Activated naive CD4-positive, alpha-beta T cell treated with anti-CD3 and anti-CD28 coated beads for 36 hours (primary cell): ENCODE results near the gene CPA2. TPM values are rescaled to one million over a fixed set of nuclear protein-coding genes. Genes with fewer than 3 reads are reported as not detected.

Source experiments
- CTCF ChIA-PET: fragments of 350-600 bp; sonication (Branson Sonifier 250); formaldehyde crosslinking; loops from one replicate; lab custom pipeline; 2021; ENCODE audit warnings: antibody characterized with exemption; lab: Charles Lee
- DNase-seq: peaks from one replicate; pipeline ENCODE4 v3.0.0-alpha.2; 2020
- H3K27ac Mint-ChIP-seq: one replicate; pipeline ENCODE4 v1.8.0; 2021; ENCODE audit warnings: mild to moderate bottlenecking, mixed read lengths
- H3K27me3 Mint-ChIP-seq: one replicate; pipeline ENCODE4 v1.8.0; 2021; ENCODE audit warnings: low read depth, mixed read lengths
- H3K36me3 Mint-ChIP-seq: one replicate; pipeline ENCODE4 v1.8.0; 2021; ENCODE audit warnings: low read depth, mixed read lengths
- H3K4me1 Mint-ChIP-seq: one replicate; pipeline ENCODE4 v1.8.0; 2021; ENCODE audit warnings: low read depth, mixed read lengths
- H3K4me3 Mint-ChIP-seq: one replicate; pipeline ENCODE4 v1.8.0; 2021; ENCODE audit warnings: mild to moderate bottlenecking, moderate library complexity, mixed read lengths
- H3K9me3 Mint-ChIP-seq: one replicate; pipeline ENCODE4 v1.8.0; 2021; ENCODE audit warnings: mixed read lengths
- intact Hi-C: fragments of 100-400 bp; cut with micrococcal nuclease; formaldehyde crosslinking; loops from one replicate; pipeline ENCODE4 v1.15.1; 2023
- total RNA-seq, 2 experiments: library from RNA; stranded (reverse); gene quantifications; one replicate each; pipeline ENCODE4 v1.2.3, GENCODE V29; 2021

CPA2 gene
- total RNA-seq, 2 experiments from 2014 or later, result not detected

DNA sequence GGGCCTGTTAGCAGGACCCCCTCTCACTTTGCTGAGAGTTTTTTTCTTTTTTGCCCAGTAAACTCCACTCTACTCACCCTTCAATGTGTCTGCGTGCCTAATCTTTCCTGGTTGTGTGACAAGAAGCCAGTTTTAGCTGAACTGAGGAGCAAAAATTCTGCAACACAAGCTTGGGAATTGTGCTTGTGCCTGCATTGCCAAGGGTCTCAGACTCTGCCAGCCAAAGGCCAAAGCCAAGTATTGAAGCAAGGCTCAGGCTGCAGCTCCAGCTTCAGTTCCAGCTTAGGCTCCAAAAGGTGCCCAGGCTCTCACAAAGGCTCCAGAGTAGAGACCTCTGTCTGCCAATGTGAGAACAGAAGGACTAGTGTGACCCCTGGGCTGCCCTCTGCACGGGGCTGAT lies 4.2 kb upstream of the CPA2 start:
- Mint-ChIP-seq H3K36me3 (peaks cover 1% of the 10 kb centered on the region), H3K4me1 (no peaks in the 10 kb centered on the region), H3K27ac (no peak overlapping the region), H3K9me3 (peaks cover 18% of the 10 kb centered on the region), H3K4me3 (no peak overlapping the region), H3K27me3 (no peaks in the 10 kb centered on the region)
- intact Hi-C loops, result no loop called here
- DNase-seq, result no peak
- CTCF ChIA-PET, result no interaction called here

DNA sequence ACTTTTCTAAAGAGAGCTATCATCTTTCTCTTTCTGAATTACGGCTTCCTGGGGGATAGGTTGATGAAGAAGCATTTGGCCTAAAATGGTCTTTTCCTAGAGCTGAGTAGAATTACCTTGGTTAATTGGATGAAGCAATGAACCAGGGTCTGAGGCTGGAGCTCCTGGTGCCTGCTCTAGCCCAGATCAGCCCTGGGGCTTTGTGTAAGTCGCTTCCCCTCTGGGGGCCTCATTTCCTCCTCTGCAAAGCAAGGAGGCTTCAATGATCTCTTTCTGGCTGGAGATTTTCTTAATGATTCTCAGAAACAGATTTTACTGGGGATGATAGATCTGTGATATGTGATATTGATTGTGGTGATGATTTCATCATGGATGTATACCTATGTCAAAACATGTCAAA lies 3.5 kb upstream of the CPA2 start:
- H3K36me3 Mint-ChIP-seq, result peaks cover 1% of the 10 kb centered on the region
- no peak overlapping the region for H3K27ac Mint-ChIP-seq
- H3K4me3 Mint-ChIP-seq, result no peak overlapping the region
- H3K9me3 Mint-ChIP-seq, result peaks cover 15% of the 10 kb centered on the region
- CTCF ChIA-PET, result no interaction called here
- intact Hi-C loops, result no loop called here
- H3K4me1 Mint-ChIP-seq, result no peaks in the 10 kb centered on the region
- no peak for DNase-seq
- no peaks in the 10 kb centered on the region for H3K27me3 Mint-ChIP-seq

- Mint-ChIP-seq H3K36me3 (no peaks in the 10 kb centered on the region), H3K9me3 (no peaks in the 10 kb centered on the region), H3K27me3 (no peaks in the 10 kb centered on the region), H3K4me1 (no peaks in the 10 kb centered on the region), H3K27ac (no peak overlapping the region), H3K4me3 (no peak overlapping the region)
- CTCF ChIA-PET, result no interaction called here
- DNase-seq, result no peak
- intact Hi-C loops, result no loop called here
Measured at GRCh38 chr7:130266961-130267321, 278 bp downstream of the CPA2 start.

DNA sequence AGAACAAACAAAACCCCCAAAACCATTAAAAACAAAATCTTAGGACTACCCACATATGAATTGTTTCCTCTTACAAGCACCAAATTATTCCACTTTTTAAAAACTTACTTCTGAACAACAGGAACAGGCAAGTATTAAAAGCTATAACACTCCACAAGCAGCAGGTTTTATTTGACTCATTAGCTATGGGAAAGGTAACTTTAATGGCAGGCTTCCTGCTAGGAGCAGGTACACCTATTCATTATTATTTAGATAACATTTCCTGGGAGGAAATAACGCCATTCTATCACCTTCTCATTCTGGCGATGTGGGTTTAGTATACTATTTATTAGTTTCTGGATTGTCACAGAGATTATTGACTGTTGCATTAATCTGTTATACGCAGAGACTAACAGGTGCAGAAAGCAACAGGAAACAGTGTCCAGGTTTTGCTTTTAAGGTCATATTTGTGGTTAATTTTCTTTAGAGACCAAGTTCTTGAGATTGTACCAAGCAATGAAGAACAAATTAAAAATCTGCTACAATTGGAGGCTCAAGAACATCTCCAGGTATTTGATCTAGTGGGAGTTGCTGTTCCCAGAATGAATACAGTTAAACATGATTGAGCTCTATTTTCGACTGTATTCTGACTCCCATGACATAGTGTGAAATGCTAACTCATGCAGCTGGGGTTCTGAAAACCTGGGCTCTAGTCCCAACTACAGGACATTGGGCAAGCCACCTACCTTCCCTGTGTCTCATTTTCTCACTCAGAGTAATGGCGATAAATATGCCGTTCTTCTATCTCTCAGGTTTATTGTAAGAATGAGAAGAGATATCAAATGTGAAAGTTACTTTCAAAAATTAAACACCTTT lies 2.0 kb downstream of the CPA2 start:
- Mint-ChIP-seq H3K9me3 (no peaks in the 10 kb centered on the region), H3K27ac (no peak overlapping the region), H3K27me3 (no peaks in the 10 kb centered on the region), H3K4me1 (peaks cover 10% of the 10 kb centered on the region), H3K4me3 (no peak overlapping the region), H3K36me3 (no peaks in the 10 kb centered on the region)
- intact Hi-C loops, result no loop called here
- CTCF ChIA-PET, result no interaction called here
- no peak for DNase-seq

- no peaks in the 10 kb centered on the region for H3K9me3 Mint-ChIP-seq
- CTCF ChIA-PET, result no interaction called here
- H3K36me3 Mint-ChIP-seq, result no peaks in the 10 kb centered on the region
- intact Hi-C loops, result no loop called here
- H3K27me3 Mint-ChIP-seq, result no peaks in the 10 kb centered on the region
- no peak for DNase-seq
- H3K27ac Mint-ChIP-seq, result no peak overlapping the region
- no peak overlapping the region for H3K4me3 Mint-ChIP-seq
- H3K4me1 Mint-ChIP-seq, result peaks cover 15% of the 10 kb centered on the region
Measured at GRCh38 chr7:130269318-130269694, 2.6 kb downstream of the CPA2 start.

- Mint-ChIP-seq H3K4me3 (no peak overlapping the region), H3K4me1 (peaks cover 28% of the 10 kb centered on the region), H3K9me3 (no peaks in the 10 kb centered on the region), H3K27me3 (no peaks in the 10 kb centered on the region), H3K36me3 (no peaks in the 10 kb centered on the region), H3K27ac (no peak overlapping the region)
- intact Hi-C loops, result loop anchor here (10.0 kb wide), 1 partner anchor 764 kb away; no protein-coding TSS in a partner anchor
- CTCF ChIA-PET, result interaction anchor here (0.7 kb wide), 1 partner anchor 10 kb away, joined by 3 read pairs; no protein-coding TSS in a partner anchor
- DNase-seq, result no peak
Measured at GRCh38 chr7:130270947-130271800, 4.5 kb downstream of the CPA2 start.

DNA sequence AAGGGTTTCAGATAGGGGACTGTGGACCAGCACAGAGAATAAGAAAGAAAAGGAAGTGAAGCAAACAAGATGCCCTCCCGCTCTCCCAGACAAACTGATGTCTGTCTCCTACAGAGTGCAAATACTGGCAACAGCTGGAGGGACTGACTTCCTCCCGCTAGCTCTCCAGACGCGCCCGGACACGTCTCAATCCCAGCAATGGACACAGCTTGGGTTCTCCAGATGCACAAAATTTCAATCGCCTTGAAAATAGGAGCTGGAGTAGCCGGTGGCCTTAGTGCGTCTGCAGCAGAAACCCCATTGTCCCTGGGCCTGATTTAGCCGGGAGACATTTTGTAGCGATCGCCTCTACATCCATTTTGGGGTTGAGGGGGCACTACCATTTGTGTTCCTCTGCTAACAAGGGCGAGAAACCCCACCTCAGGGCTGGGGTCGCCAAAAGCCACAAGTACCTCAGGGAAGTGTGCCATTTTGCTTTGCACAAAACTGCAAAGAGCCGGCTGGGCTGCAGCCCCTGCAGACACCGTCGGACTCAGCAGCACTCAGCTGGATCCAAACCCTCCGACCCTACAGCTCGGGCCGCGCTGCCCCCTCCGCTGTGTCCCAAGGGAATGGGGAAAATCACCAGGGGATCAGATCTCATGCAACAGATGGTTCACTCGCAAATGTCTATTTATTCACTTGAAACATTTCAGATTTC lies 5.9 kb downstream of the CPA2 start:
- intact Hi-C loops, result loop anchor here (10.0 kb wide), 1 partner anchor 762 kb away; no protein-coding TSS in a partner anchor
- Mint-ChIP-seq H3K27me3 (no peaks in the 10 kb centered on the region), H3K4me1 (peaks cover 42% of the 10 kb centered on the region), H3K36me3 (no peaks in the 10 kb centered on the region), H3K4me3 (no peak overlapping the region), H3K9me3 (no peaks in the 10 kb centered on the region), H3K27ac (no peak overlapping the region)
- CTCF ChIA-PET, result interaction anchor here (1.5 to 1.9 kb wide), 2 partner anchors 8 to 29 kb away, joined by 6 to 8 read pairs; no protein-coding TSS in a partner anchor
- no peak for DNase-seq

DNA sequence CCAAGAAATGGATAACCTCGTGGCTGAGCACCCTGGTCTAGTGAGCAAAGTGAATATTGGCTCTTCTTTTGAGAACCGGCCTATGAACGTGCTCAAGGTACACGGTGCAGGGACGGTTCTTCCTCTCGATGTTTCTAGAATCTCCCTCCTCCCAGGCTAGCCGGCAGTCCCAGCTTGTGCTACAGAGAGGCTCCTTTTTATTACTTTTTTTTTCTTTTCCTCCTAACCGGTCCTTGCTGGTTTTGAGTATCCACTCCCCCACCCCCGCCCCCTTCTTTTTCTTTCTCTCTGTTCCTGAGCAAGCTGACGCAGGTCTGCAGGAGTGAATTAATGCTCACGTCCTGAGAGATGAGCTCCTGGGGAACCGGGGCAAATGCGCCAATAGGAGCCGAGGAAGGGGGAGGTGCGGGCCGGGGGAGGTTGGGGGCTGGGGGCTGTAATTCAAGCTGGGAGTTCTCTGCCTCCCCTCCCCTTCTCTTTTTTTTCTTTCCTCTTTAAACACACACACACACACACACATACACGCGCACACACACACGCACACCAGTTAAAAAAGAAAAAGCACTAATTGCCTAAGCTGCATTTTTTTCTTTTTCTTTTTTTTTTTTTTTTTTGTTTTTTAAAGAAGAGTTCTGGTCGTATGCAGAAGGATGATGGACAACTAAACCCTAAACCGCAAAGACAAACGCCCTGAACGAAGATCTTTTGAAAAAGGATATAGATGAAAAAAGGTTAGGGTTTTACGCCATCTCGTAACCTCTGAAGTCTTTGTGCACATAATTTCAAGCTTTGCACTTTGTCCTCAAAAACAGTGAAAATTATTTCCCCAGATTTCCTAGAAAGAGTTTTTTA lies 6.6 kb downstream of the CPA2 start:
- Mint-ChIP-seq H3K36me3 (no peaks in the 10 kb centered on the region), H3K4me1 (peaks cover 47% of the 10 kb centered on the region), H3K9me3 (no peaks in the 10 kb centered on the region), H3K4me3 (peak overlapping the region; percentile 54), H3K27ac (no peak overlapping the region), H3K27me3 (no peaks in the 10 kb centered on the region)
- peak; percentile 48 for DNase-seq
- CTCF ChIA-PET, result interaction anchor here (0.6 to 1.9 kb wide), 5 partner anchors 9 to 145 kb away, joined by 3 to 8 read pairs (median 6); no protein-coding TSS in a partner anchor
- intact Hi-C loops, result loop anchor here (10.0 kb wide), 1 partner anchor 761 kb away; no protein-coding TSS in a partner anchor

DNA sequence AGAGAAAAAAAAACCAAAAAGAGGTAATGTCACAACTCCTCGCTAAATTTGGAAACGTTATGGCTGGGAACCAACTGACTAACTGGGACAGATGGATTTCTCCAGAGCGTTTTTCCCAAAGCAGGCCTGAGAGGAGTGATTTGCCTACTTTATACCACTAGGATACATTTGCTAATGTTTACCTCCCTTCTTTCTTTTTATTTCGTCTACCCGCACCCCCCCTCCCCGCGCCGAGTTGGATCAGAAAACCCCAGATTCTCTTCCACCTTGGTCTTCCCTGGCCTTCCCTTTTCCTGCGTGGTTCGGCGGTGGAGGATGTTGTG lies 7.2 kb downstream of the CPA2 start:
- intact Hi-C loops, result loop anchor here (10.0 kb wide), 1 partner anchor 761 kb away; no protein-coding TSS in a partner anchor
- no peak for DNase-seq
- CTCF ChIA-PET, result interaction anchor here (0.6 to 1.9 kb wide), 4 partner anchors 9 to 38 kb away, joined by 3 to 8 read pairs (median 5); no protein-coding TSS in a partner anchor
- no peaks in the 10 kb centered on the region for H3K9me3 Mint-ChIP-seq
- no peaks in the 10 kb centered on the region for H3K27me3 Mint-ChIP-seq
- H3K4me1 Mint-ChIP-seq, result peaks cover 47% of the 10 kb centered on the region
- H3K4me3 Mint-ChIP-seq, result peak overlapping the region; percentile 44
- no peak overlapping the region for H3K27ac Mint-ChIP-seq
- no peaks in the 10 kb centered on the region for H3K36me3 Mint-ChIP-seq

GRCh38 chr7:130274296-130274695 lies 7.6 kb downstream of the CPA2 start:
- no peaks in the 10 kb centered on the region for H3K27me3 Mint-ChIP-seq

GRCh38 chr7:130274983-130275591 lies 8.4 kb downstream of the CPA2 start:
- Mint-ChIP-seq H3K4me3 (no peak overlapping the region), H3K9me3 (no peaks in the 10 kb centered on the region), H3K27ac (no peak overlapping the region), H3K36me3 (no peaks in the 10 kb centered on the region), H3K27me3 (no peaks in the 10 kb centered on the region), H3K4me1 (peaks cover 47% of the 10 kb centered on the region)
- intact Hi-C loops, result loop anchor here (5.0 to 10.0 kb wide), 2 partner anchors 760 to 838 kb away; no protein-coding TSS in a partner anchor
- DNase-seq, result no peak
- CTCF ChIA-PET, result no interaction called here

More at GRCh38 chr7:130274296-130274695, 7.6 kb downstream of the CPA2 start:
- Mint-ChIP-seq H3K9me3 (no peaks in the 10 kb centered on the region), H3K4me3 (peak overlapping the region; percentile 44), H3K36me3 (no peaks in the 10 kb centered on the region), H3K27ac (no peak overlapping the region), H3K4me1 (peaks cover 47% of the 10 kb centered on the region)
- intact Hi-C loops, result loop anchor here (10.0 kb wide), 1 partner anchor 761 kb away; no protein-coding TSS in a partner anchor
- CTCF ChIA-PET, result interaction anchor here (0.7 to 1.9 kb wide), 3 partner anchors 10 to 31 kb away, joined by 3 to 8 read pairs (median 6); no protein-coding TSS in a partner anchor
- no peak for DNase-seq
